Measurements from ENCODE around the gene SERBP1.
"Not testable (repeated sequence)": the region's sequence is repeated elsewhere in the genome, so short reads cannot be mapped to it uniquely, and the experiment has no call there.

SERBP1 gene

DNA sequence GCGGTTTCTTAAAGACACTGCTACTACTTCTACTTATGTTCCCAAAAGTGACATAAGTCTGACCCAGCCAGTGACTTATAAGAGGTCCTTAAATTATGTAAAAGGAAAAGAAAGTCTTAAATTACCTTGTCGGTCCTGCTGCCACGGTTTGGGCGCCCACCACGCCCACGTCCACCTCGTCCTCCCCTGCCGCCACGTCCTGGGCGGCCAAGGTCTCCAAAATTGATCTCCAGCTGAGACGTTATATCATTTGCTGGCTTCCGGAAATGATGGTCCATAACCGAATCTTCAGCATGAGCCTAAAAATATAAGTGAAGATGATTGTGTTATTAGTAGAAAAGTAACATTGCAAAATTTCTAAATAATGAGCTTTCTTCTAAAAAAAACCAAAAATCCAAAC, 15.2 kb downstream of the SERBP1 start:
- no peak overlapping the region for H3K4me3 ChIP-seq (ENCODE audit: low read depth, low read length)
- TF ChIP-seq, protein P1, sequence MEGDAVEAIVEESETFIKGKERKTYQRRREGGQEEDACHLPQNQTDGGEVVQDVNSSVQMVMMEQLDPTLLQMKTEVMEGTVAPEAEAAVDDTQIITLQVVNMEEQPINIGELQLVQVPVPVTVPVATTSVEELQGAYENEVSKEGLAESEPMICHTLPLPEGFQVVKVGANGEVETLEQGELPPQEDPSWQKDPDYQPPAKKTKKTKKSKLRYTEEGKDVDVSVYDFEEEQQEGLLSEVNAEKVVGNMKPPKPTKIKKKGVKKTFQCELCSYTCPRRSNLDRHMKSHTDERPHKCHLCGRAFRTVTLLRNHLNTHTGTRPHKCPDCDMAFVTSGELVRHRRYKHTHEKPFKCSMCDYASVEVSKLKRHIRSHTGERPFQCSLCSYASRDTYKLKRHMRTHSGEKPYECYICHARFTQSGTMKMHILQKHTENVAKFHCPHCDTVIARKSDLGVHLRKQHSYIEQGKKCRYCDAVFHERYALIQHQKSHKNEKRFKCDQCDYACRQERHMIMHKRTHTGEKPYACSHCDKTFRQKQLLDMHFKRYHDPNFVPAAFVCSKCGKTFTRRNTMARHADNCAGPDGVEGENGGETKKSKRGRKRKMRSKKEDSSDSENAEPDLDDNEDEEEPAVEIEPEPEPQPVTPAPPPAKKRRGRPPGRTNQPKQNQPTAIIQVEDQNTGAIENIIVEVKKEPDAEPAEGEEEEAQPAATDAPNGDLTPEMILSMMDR (IDR thresholded peaks at IDR 0.05) = no peak
- no peaks in the 10 kb centered on the region for H3K9me3 ChIP-seq (ENCODE audit: control insufficient read depth, low read length)
- peaks cover 8% of the 10 kb centered on the region for H3K4me1 ChIP-seq
- no peak overlapping the region for H3K27ac ChIP-seq
- H3K9ac ChIP-seq = no peak overlapping the region
- no peak overlapping the region for H2AFZ ChIP-seq
- no peaks in the 10 kb centered on the region for H3K27me3 ChIP-seq (ENCODE audit: control insufficient read depth, insufficient read depth, low read length)
- H3K79me2 ChIP-seq = peaks cover 3% of the 10 kb centered on the region
- no peak overlapping the region for H3K4me2 ChIP-seq (ENCODE audit: low read length)
- H3K36me3 ChIP-seq (ENCODE audit: control insufficient read depth, insufficient read depth, low read length) = peaks cover 4% of the 10 kb centered on the region

DNA sequence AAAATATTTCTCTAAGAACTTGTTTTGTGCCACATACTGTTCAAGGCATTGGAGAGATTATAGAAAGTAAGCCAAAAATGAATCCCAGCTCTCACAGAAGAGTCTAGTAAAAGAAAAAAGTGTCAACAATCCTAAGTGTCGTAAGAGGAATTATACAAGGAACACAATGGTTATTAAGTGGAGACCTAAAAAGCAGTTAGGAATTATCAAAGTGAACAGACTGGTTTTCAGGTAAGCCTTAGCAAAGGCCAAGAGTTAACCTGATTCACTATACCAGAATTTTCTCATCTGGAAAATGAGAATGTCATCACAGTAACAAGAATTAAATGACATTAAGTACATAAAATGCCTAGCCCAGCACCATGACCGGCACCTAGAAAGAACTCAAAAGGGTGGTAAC, 15.6 kb downstream of the SERBP1 start:
- TF ChIP-seq, protein P1 (IDR thresholded peaks at IDR 0.05) = no peak
- H3K36me3 ChIP-seq (ENCODE audit: control insufficient read depth, insufficient read depth, low read length) = peaks cover 4% of the 10 kb centered on the region

DNA sequence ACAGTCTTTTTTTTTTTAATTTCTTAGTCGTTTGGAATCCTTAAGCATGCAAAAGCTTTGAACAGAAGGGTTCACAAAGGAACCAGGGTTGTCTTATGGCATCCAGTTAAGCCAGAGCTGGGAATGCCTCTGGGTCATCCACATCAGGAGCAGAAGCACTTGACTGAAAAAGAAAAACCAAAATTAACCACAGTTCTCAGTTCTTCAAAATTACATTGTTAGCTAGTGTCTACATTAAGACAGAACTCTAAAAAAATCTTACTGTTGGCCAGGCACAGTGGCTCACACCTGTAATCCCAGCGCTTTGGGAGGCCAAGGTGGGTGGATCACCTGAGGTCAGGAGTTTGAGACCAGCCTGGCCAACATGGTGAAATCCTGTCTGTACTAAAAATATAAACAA, 17.1 kb downstream of the SERBP1 start:
- not testable (repeated sequence) for H3K27me3 ChIP-seq (ENCODE audit: control insufficient read depth, insufficient read depth, low read length); H3K9me3 ChIP-seq (ENCODE audit: control insufficient read depth, low read length); H3K27ac ChIP-seq; H3K79me2 ChIP-seq; H3K4me1 ChIP-seq; H3K4me2 ChIP-seq (ENCODE audit: low read length); H3K9ac ChIP-seq; H3K36me3 ChIP-seq (ENCODE audit: control insufficient read depth, insufficient read depth, low read length); H2AFZ ChIP-seq; H3K4me3 ChIP-seq (ENCODE audit: low read depth, low read length)

More for the DNA sequence above, 15.6 kb downstream of the SERBP1 start:
- Histone ChIP-seq H3K4me1 (peaks cover 8% of the 10 kb centered on the region), H3K79me2 (peaks cover 3% of the 10 kb centered on the region), H3K9me3 (ENCODE audit: control insufficient read depth, low read length) (no peaks in the 10 kb centered on the region), H3K27ac (no peak overlapping the region), H3K4me2 (ENCODE audit: low read length) (no peak overlapping the region), H3K4me3 (ENCODE audit: low read depth, low read length) (no peak overlapping the region), H3K9ac (no peak overlapping the region), H2AFZ (no peak overlapping the region), H3K27me3 (ENCODE audit: control insufficient read depth, insufficient read depth, low read length) (no peaks in the 10 kb centered on the region)

DNA sequence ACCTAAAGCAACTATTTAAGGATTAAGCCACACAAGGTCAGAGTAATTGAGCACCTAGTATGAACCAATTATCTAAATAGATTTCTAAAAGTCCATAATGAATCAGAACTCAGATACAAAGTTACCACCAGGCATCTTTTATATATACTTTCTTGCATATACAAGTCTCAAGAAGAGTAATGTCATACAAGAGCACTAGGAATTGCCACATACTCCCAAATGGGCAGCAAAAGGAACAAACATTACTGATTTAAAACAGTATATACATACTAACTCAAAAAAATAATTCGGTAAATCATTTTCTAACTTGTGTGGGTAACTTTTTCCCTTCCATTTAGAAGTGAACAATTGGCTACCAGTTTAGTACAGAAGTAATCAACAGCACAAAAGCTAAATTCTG, 22.1 kb downstream of the SERBP1 start:
- no peaks in the 10 kb centered on the region for H3K27me3 ChIP-seq (ENCODE audit: control insufficient read depth, insufficient read depth, low read length)
- H3K27ac ChIP-seq = no peak overlapping the region
- H3K4me2 ChIP-seq (ENCODE audit: low read length) = no peak overlapping the region
- H3K36me3 ChIP-seq (ENCODE audit: control insufficient read depth, insufficient read depth, low read length) = no peaks in the 10 kb centered on the region
- H3K9me3 ChIP-seq (ENCODE audit: control insufficient read depth, low read length) = no peaks in the 10 kb centered on the region
- H3K4me1 ChIP-seq = peaks cover 4% of the 10 kb centered on the region
- no peak overlapping the region for H3K9ac ChIP-seq
- no peaks in the 10 kb centered on the region for H3K79me2 ChIP-seq
- no peak overlapping the region for H3K4me3 ChIP-seq (ENCODE audit: low read depth, low read length)
- TF ChIP-seq, protein P1 (IDR thresholded peaks at IDR 0.05) = no peak
- no peak overlapping the region for H2AFZ ChIP-seq

DNA sequence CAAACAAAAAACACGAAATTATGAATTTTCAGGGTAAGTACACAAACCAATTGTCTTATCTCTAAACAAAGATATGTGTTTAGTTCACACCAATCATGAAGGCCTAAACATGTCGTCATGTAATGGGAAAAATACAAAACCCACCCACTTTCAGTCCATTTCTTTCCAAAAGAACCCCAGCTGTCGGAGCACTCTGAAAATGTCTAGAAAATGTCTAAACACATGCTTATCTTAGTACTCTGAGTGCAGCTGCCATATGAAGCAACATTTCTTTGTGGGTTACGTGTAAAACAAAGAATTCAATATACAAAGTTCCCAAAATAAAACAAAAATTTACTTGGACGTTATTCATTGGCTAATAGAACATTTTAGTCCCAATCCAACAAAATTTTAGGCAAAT, 22.7 kb downstream of the SERBP1 start:
- Histone ChIP-seq H3K4me3 (ENCODE audit: low read depth, low read length) (no peak overlapping the region), H2AFZ (no peak overlapping the region), H3K4me2 (ENCODE audit: low read length) (no peak overlapping the region), H3K36me3 (ENCODE audit: control insufficient read depth, insufficient read depth, low read length) (no peaks in the 10 kb centered on the region), H3K9ac (no peak overlapping the region), H3K27ac (no peak overlapping the region), H3K9me3 (ENCODE audit: control insufficient read depth, low read length) (no peaks in the 10 kb centered on the region), H3K27me3 (ENCODE audit: control insufficient read depth, insufficient read depth, low read length) (no peaks in the 10 kb centered on the region), H3K4me1 (peaks cover 4% of the 10 kb centered on the region), H3K79me2 (no peaks in the 10 kb centered on the region)
- TF ChIP-seq, protein P1 (IDR thresholded peaks at IDR 0.05) = no peak
